22Rv1 (cell line): ENCODE measurements around the gene ZBTB20.

Experiments
- ZFX ChIP-seq: fragments of 450-650 bp; IDR thresholded peaks from 2 replicates; pipeline ENCODE4 v1.6.1; 2017; ENCODE audit warnings: antibody characterized with exemption, borderline replicate concordance
- TF ChIP-seq, protein P1 (sequence below): fragments of 450-650 bp; IDR thresholded peaks from 2 replicates; pipeline ENCODE4 v1.5.1; 2017; ENCODE audit warnings: mild to moderate bottlenecking

GRCh38 chr3:114622001-114622400 lies 525.1 kb downstream of the ZBTB20 start:
- TF ChIP-seq, protein P1, sequence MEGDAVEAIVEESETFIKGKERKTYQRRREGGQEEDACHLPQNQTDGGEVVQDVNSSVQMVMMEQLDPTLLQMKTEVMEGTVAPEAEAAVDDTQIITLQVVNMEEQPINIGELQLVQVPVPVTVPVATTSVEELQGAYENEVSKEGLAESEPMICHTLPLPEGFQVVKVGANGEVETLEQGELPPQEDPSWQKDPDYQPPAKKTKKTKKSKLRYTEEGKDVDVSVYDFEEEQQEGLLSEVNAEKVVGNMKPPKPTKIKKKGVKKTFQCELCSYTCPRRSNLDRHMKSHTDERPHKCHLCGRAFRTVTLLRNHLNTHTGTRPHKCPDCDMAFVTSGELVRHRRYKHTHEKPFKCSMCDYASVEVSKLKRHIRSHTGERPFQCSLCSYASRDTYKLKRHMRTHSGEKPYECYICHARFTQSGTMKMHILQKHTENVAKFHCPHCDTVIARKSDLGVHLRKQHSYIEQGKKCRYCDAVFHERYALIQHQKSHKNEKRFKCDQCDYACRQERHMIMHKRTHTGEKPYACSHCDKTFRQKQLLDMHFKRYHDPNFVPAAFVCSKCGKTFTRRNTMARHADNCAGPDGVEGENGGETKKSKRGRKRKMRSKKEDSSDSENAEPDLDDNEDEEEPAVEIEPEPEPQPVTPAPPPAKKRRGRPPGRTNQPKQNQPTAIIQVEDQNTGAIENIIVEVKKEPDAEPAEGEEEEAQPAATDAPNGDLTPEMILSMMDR, result no peak
- no peak for TF ChIP-seq ZFX
